A549 treated with AZD9567 at 1 μM for 4 hours (cell line): ENCODE results near the gene PSG5. TPM values are rescaled to one million over a fixed set of nuclear protein-coding genes. Genes with fewer than 3 reads are reported as not detected.

ENCODE experiments used
- total RNA-seq: library from RNA; stranded (reverse); fragments of 200-300 nt; extraction: Qiagen RNA extraction; gene quantifications from 5 replicates; pipeline ENCODE4 v1.2.3, GENCODE V29; 2022; ENCODE audit not compliant: insufficient read depth

Gene PSG5
- total RNA-seq, result 0.23 to 0.52 TPM (median 0.45 TPM) in 4 of 5 replicates, not detected in the other

GRCh38 chr19:43186311-43186935 lies at the start of gene PSG5:
Gene PSG5 (minus strand): TSS chr19:43186536. CDS start chr19:43186405, 131 bp downstream.

GRCh38 chr19:43205471-43206105 lies 19.3 kb upstream of the PSG5 start, which contains the start of gene PSG4:
Gene PSG4 (minus strand): TSS chr19:43205638. CDS start chr19:43205536, 102 bp downstream.

Other genes starting within 250 kb of the PSG5 start
- gene PSG7, start 249.3 kb downstream of the PSG5 start, total RNA-seq, result not detected in 5 replicates
- gene PSG11, start 160.1 kb downstream of the PSG5 start, total RNA-seq, result 0.07 TPM in 1 of 5 replicates, not detected in the others
- gene PSG2, start 103.8 kb downstream of the PSG5 start, total RNA-seq, result not detected in 5 replicates
- 0.42 to 0.68 TPM (median 0.46 TPM) in 4 of 5 replicates, not detected in the other for gene PSG4, start 19.1 kb upstream of the PSG5 start, total RNA-seq
- gene PSG9, start 83.0 kb upstream of the PSG5 start, total RNA-seq, result 0.09 to 0.13 TPM (median 0.10 TPM) in 3 of 5 replicates, not detected in the others
- 0.07 to 0.09 TPM (median 0.08 TPM) in 4 of 5 replicates, not detected in the other for gene CD177, start 167.2 kb upstream of the PSG5 start, total RNA-seq
- gene TEX101, start 228.4 kb upstream of the PSG5 start, total RNA-seq, result not detected in 5 replicates